GM19463 (cell line): Measurements from ENCODE around the gene FBXO5.

Experiments
- ATAC-seq: cut with Tn5 transposase; IDR thresholded peaks from one replicate; pipeline ENCODE4 v1.9.1; 2021; ENCODE audit warnings: mild to moderate bottlenecking, moderate library complexity; ENCODE audit not compliant: unreplicated experiment

FBXO5 gene

GRCh38 chr6:152952866-152953509 lies 29.9 kb downstream of the FBXO5 start:
- ATAC-seq: no peak

GRCh38 chr6:152952045-152952444 lies 30.8 kb downstream of the FBXO5 start:
- ATAC-seq: no peak

GRCh38 chr6:152950240-152950639 lies 32.6 kb downstream of the FBXO5 start:
- no peak for ATAC-seq

GRCh38 chr6:152948150-152948768 lies 34.6 kb downstream of the FBXO5 start:
- peak; percentile 75 for ATAC-seq

- ATAC-seq: no peak
Measured at GRCh38 chr6:152946995-152947394, 35.8 kb downstream of the FBXO5 start.

GRCh38 chr6:152946484-152946883 lies 36.4 kb downstream of the FBXO5 start:
- ATAC-seq: no peak

- no peak for ATAC-seq
Measured at GRCh38 chr6:152943260-152943897, 39.5 kb downstream of the FBXO5 start.

GRCh38 chr6:152942319-152942869 lies 40.4 kb downstream of the FBXO5 start:
- ATAC-seq: no peak

- no peak for ATAC-seq
Measured at GRCh38 chr6:152941746-152942145, 41.1 kb downstream of the FBXO5 start.

GRCh38 chr6:152932865-152933264 lies 50.0 kb downstream of the FBXO5 start:
- ATAC-seq: no peak

GRCh38 chr6:152922706-152923105 lies 60.1 kb downstream of the FBXO5 start:
- no peak for ATAC-seq
